Right ventricle myocardium superior (tissue), 1 donor: ENCODE results near the gene LGMN. TPM values are rescaled to one million over a fixed set of nuclear protein-coding genes. Genes with fewer than 3 reads are reported as not detected.

ENCODE experiments used
- ATAC-seq: fragments of 200-7000 bp; cut with Tn5 transposase; one replicate; pipeline ENCODE4 v1.9.1; 2020; ENCODE audit warnings: mild to moderate bottlenecking; ENCODE audit not compliant: poor library complexity
- DNase-seq: peaks from one replicate; pipeline ENCODE4 v3.0.0-alpha.2; 2020
- intact Hi-C: fragments of 100-400 bp; cut with DNase I; formaldehyde crosslinking; loops from one replicate; pipeline ENCODE4 v1.11.2; 2022
- total RNA-seq: library from RNA; stranded (reverse); fragmentation: NEBNext Ultra II Directional; extraction: Animal tissue kit (Norgen Biotek cat#: 25700); gene quantifications from one replicate; pipeline ENCODE4 v1.2.1, GENCODE V29; 2021
- donor health status: DM: no; HTN: yes; CAD: no; lungs with severe emphysema.

Gene LGMN
- total RNA-seq, 1 donor from 2014 or later, result 106 TPM

DNA sequence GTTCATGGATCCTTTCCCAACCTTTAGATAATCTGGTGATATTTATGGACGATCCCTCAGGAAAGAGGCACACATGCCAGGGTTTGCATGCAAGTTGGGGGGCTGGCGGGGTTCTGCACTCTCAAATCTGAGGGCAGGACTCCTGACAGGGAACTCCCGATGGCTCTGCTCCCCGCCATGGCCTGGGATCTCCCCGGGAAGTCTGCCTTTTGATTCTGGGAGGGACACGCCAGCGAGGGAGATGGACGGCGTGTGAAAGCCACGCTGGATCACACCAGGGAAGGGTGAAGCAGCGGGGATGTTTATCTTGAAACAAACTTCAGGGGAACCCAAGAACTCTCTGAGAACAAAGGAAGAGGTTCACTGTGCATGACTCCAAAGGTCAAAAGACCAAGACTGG, 43.6 kb downstream of the LGMN start:
- no peak for ATAC-seq
- no peak for DNase-seq
- intact Hi-C loops, result no loop called here

DNA sequence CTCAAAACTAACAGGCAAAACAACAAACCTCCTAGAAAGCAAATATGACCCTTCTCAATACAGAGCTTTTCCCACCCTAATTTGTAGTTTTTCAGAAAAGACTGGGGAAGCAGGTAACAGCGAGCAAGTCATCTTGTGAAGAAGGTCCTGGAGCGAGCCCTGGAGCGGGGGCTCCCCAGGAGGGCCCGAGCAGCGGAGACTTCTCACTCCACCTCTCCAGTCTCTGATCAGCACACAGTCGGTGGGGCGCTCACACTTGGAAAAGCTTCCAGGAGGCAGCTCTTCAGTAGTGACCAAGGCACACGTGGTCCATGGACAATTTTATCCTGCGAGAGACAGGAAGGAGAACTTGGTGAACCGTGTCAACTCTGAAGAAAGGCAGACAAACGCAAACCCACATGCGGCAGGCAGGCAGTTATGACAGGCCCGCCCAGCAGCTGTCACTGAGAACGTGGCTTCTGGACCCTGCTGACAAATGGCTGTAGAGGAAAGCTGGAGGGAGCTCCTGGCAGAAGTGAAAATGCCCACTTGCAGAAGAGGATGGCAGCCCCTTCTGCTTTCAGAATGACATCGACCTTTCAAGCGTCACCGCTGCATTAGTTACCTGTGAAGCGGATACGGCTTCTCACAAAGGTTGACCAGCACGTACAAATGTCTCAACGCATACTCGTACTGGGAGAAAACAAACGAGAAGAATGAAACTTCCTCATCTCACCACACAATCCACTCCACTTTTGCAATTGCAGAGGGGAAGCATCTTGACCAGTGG, 44.2 kb downstream of the LGMN start:
- intact Hi-C loops, result no loop called here
- peak; percentile 53 for ATAC-seq
- DNase-seq, result no peak

DNA sequence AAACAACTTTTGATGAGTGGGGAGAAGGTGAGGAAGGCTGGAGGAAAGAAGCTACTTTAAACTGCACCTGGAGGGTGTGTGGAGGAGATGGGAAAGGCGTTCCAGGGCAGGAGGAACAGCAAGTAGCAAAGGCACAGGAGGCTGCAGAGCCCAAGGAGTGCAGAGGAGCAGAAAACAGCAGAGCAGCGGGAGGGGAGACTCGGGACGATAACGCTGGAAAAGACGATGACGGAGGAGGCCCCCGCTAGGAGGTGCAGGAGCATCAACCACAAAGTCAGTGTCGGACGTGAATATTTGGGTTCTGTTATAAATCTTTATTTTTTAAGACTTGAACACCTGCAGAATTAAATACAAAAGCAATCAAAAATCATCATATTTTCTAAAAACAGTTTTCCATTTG, 44.9 kb downstream of the LGMN start:
- DNase-seq (no peak), ATAC-seq (no peak)
- intact Hi-C loops, result no loop called here

DNA sequence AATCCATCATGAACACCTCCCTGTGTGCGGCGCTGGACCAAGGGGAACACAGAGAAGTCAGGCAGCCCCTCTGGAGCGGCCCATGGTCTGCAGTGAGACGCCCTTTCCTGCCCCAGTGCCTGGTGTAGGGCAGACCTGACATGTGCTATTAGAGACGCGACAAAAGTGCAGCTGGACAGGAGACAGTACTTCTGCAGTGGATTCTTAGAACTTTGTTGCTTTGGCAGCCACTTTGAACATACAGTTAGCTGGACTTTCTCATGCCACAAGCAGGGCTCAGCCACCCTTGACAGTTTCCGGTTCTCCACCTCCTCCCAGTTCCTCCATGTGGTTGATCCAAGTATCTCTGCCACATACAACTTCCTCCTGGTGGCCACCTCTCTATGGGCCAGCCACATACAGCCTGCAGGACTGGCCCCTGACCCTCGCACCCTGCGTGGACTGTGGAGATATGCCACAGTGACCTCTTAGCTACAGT, 45.9 kb downstream of the LGMN start:
- ATAC-seq (peak; percentile 55), DNase-seq (no peak)
- intact Hi-C loops, result no loop called here

DNA sequence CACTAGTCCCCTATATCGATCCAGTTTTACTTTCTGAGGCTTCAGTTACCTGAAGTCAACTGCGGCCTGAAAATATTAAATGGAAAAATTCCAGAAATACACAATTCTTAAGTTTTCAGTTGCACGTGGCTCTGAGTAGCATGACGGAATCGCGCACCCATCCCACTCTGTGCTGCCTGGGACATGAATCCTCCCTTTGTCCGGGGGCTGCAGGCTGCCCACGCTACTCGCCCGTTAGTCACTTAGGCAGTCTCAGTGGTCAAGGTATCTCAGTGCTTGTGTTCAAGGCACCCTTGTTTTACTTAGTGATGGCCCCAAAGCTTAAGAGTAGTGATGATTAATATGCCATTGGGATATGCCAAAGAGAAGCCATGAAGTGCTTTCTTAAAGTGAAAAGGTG, 46.6 kb downstream of the LGMN start:
- intact Hi-C loops, result no loop called here
- ATAC-seq (no peak), DNase-seq (no peak)

DNA sequence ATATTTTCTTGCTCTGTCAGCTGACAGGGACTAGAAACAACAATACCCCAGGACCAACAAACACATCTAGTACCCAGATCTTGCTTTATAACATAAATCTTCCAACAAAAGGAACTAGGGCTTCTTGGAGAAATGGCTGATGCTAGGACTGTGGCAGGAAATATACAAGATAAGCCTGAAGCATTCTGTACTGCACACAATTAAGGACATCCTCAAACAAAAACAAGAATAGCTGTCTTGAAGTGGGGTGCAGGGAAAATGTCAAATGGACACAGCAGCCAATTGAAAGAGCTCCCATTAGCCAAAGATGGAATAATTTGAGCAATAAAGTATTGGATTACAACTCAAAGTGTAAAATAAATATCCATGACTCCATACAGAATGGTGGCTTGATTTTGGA, 50.0 kb downstream of the LGMN start:
- ATAC-seq (no peak), DNase-seq (no peak)
- intact Hi-C loops, result no loop called here

DNA sequence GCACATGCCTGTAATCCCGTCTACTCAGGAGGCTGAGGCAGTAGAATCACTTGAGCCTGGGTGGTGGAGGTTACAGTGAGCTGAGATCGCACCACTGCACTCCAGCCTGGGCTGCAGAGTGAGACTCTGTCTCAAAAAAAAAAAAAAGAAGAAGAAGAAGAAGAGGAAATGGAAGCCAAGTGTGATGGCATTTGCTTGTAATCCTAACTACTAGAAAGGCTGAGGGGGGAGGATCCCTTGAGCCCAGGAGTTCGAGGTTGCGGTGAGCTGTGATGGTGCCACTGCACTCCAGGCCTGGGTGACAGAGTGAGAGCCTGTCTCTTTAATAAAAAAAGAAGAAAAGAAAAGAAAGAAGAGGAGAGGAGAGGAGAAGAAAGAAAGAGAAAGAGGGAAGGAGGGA, 52.1 kb downstream of the LGMN start:
- no peak for DNase-seq
- intact Hi-C loops, result no loop called here
- ATAC-seq, result no peak

DNA sequence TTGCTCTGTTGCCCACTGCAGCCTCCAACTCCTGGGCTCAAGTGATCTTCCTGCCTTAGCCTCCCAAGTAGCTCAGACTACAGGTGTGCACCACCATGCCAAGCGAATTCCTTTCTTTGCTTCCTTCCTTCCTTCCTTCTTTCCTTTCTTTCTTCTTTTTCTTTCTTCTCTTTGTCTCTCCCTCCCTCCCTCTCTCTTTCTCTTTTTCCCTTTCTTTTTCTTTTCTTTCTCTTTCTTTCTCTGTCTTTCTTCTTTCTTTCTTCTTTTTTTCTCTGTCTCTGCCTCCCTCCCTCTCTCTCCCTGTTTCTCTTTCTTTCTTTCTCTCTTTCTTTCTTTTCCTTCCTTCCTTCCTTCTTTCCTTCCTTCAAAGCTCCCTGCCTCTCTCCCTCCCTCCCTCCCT, 52.9 kb downstream of the LGMN start:
- intact Hi-C loops, result no loop called here
- DNase-seq (no peak), ATAC-seq (no peak)

DNA sequence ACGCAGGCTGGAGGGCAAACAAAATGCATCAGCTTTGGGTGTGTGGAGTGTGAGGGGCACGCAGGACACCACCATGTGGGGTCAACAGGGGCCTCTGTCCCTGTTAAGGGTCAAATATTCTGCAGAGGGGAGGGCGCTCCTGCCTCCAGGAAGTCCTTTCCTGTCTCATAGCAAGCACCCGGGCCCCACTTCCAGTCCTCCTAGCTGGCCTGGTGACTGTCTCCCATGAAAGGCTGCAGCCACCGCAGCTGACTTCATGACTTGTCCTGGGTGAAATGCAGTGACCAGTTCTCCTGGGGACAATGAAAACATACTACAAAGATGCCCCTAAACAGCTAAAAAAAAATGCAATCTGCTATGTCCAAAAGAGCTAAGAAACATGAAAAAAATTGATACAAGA, 53.6 kb downstream of the LGMN start:
- ATAC-seq (no peak), DNase-seq (no peak)
- intact Hi-C loops, result no loop called here

DNA sequence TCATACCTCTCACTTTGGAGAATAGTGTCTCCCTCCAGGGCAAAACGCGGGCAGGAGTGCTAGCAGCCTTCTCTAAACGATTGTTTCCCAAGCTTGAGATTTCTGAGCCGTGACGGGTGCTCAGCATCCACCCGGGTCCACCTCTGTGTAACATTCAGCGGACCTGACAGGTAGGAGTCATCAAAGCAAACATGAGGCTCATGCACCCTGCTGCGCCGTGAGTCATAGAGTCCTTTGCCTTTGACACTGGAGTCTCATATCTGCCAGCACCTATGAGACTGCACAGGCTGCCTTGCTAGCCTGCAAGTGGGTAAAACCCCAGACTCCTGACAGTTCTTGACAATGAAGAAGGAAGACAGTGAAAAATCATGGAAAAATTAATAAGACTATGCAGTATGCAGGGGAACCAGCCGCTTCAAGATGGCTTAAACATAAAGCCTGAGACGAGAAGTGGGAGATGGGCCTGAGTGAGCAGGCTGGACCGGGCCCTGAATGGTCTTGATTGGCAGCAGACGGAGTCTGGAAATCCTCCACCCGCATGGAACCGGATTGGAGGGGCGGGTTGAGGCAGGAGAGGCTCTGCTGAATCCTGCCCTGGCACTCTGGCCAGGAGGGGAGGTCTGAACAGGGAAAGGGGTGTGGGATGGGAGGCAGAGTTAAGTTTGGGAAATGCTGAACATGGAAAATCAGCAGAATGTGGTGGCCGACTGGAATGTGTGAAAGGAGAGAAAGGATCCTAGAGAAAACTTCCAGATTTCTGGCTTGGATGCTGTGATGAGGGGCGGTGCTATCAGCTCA, 54.2 kb downstream of the LGMN start:
- intact Hi-C loops, result no loop called here
- ATAC-seq (no peak), DNase-seq (no peak)

DNA sequence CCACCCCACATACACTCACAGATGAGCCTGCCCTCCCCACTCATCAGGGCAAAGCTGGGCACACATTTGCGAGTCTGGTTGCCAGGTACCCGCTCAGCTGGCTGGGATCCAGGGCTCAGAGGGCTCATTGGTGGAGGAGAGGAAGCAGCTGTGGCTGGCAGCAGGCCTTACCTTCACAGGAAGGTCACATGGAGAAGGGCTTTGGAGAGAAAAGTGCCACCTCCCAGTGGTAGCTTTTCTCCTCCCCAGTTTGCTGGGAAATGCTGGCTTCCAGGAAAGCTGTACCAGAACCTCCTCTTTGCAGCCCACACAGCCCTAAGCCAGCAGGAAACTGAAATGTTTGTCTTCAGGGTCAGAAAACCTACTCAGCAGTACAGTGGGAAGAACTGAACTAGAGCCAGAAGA, 55.6 kb downstream of the LGMN start:
- ATAC-seq (peak; percentile 81), DNase-seq (peak; percentile 92)
- intact Hi-C loops, result no loop called here

DNA sequence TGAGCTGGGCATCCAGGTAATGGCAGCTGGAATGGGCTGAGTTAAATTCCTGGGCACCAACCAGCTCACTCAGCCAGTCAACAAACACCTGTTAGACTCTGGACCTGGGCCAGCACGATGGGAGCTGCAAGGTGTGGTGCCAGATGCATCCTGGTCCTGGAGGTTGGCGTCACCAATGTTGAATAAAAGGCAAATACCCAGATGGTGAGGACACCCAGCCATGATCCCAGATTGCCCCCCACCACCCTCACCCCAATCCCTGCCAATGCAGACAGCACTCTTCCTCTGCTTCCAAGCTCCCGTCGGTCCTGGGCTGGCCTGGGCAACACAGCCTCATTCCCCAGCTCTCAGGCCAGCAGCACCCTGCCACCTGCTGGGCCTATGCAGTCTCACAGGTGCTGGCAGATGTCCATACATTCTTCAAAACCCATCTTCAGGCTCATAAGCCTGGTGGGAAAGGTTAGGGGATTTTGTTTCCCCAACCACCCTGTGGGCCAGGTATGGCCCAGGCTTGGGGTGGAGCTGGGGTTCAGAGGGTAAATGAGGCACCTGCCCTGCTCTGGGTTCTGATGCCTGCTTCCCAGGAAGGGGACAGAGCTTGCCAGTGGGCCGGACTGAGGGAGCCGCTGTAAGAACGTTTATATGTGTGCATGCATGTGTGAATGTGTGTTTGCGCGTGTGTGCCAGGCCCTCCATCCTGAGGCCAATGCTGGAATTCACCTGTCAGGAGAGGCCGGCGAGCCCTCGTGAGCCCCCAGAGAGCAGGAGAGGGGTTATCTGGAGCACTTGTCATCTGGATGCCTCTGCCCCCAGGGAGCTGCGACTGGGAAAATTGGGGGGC, 58.0 kb downstream of the LGMN start:
- intact Hi-C loops, result no loop called here
- ATAC-seq (no peak), DNase-seq (no peak)

DNA sequence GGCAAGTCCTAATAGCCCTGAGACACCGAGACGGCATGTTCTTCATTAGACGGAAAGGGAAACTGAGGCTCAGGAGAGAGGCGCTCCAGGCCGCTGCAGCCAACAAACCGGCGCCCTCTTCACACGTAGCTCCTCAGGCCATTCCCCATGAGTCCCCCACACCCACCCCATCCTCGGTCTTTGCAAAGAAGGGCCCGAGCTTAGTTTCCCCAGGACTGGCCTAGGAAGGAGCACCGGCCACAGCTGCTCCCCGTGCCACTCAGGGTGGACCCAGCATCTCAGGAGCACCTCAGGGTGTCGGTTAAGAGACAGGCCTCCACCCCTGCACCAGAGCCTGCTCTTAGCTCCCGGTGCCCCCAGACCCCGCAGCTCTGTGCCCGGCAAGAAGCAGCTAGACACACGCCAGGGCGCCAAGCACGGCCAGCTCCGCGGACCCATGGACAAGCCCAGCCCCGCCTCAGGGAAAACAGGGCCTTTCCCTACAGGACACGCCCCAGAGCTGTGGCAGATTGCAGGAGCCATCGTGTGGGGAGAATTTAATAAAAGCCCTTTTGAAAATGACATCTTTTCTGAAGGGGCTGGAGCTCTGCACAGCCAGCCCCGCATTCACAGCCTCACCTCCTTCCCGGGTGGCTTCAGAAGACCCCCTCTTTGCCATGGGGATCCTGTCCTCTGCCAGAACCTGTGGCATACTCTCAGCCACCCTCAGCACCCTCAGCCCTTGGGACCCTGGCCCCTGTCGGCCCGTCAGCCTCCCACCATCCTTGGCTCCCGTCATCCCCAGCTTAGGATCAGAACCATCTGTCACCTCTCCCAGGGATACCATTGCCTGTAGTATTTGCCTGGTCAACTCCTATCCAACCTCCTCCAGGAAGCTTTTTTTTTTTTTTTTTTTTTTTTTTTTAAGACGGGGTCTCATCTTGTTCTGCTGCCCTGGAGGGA, 59.7 kb downstream of the LGMN start:
- no peak for DNase-seq
- no peak for ATAC-seq
- intact Hi-C loops, result no loop called here

DNA sequence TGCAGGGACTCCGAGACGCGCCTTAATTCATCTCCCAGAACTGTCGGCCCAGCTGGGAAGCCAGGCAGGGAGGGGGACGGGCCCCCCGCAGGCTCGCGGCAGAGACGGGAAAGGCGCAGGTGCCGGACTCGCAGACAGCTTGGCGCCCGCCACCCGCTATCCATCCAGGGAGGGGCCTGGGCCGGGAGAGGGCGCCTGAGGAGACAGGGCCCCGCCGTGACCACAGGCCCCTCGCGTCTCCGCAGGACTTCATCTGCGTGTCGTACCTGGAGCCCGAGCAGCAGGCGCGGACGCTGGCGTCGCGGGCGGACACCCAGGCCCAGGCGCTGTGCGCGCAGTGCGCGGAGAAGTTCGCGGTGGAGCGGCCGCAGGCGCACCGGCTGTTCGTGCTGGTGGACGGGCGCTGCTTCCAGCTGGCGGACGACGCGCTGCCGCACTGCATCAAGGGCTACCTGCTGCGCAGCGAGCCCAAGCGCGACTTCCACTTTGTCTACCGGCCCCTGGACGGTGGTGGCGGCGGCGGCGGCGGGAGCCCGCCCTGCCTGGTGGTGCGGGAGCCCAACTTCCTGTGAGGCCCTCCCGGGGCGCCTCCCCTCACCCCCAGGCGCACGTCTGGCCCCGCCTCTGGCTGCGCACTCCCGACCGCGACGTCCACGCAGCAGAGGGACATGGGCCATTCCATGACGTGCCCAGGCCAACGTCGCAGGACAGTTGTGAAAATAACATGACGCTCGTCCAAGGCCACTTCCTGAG, 60.6 kb downstream of the LGMN start:
- peak; percentile 63 for DNase-seq
- ATAC-seq, result peak; percentile 51
- intact Hi-C loops, result no loop called here

DNA sequence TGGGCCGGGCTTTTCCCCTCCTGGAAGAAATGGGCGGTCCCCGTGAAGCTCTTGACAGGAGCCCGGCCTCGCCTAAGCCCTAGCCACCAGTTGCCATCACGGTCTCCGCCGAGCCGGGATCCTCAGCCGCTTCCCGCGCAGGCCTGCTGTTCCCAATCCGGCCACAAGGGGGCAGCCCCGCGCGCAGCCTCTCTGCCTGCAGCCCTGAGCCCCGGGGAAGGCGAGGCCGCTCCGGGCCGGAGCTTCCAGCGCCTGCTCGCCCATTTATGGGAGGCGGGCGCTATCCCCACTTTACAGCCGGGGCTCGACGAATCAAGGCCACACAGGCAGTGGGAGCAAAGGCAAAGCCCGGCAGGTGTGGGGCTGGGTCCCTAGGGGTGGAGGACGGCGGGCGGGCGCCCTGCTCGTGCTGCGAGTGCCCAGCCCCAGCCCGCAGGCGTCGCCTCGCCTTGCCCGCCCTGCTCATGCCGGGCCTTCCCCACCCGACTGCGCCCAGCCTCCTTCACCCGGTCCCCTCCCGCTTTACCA, 61.5 kb downstream of the LGMN start:
- intact Hi-C loops, result no loop called here
- ATAC-seq (peak; percentile 89), DNase-seq (peak; percentile 90)

DNA sequence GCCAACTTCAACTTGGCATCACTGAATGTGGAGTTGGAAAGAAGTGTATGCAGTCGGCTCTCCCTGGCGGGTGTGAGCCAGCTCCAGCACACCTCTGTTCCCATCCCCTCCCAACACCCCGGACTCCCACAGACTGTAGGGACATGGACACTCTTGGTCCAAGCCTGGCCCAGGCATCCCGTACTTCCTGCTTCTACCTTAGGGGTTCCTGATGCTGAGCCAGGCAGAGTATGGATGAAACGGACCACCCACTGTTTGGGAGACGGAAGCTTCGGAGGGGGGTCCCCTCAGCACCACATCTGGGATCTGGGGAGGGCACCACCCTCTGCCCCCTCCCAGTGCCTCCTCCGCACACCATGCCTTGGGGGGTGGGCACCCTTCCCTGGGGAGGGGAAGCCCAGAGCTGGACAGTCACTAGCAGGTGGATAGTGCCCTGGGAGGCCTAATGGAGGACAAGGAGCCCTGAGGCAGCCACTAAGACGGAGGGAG, 62.0 kb downstream of the LGMN start:
- ATAC-seq (no peak), DNase-seq (no peak)
- intact Hi-C loops, result no loop called here

DNA sequence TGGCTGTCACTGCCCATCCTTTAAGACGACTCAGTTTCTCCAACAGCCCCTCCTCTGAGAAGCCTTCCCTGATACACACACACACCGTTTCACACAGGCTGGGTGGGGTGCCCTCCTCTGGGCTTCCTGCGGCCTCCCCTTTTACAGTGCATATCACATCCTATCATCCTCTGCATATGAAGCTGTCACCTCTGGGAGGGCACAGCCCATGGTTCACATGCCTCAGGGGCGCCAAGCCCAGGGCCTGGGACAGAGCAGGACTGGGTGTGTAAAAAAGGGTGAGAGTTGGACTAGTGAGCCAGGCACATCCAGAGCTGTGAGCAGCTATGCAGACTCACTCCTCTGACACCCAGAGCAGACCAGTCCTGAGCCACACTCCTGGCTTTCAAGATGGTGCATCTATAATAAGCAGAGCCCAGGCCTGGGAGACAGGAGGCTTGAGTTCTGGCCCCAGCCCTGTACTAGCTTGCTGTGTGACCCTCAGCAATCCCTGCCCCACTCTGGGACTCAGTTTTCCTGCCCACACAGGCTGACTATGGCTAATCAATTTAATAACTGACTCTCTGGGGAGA, 62.6 kb downstream of the LGMN start:
- ATAC-seq (no peak), DNase-seq (no peak)
- intact Hi-C loops, result no loop called here
